H1 (cell line): ENCODE data around the gene DCAF7. TPM values are rescaled to one million over a fixed set of nuclear protein-coding genes. Genes with fewer than 3 reads are reported as not detected.

ENCODE experiments used
- CTCF ChIA-PET: fragments of 300-600 bp; sonication (Branson Sonifier 250); formaldehyde crosslinking; loops from one replicate; lab custom pipeline; 2021; ENCODE audit not compliant: partially characterized antibody; lab: Charles Lee
- POLR2A ChIA-PET: fragments of 300-600 bp; sonication (Branson Sonifier 250); formaldehyde crosslinking; loops from one replicate; lab custom pipeline; 2021; ENCODE audit warnings: inconsistent platforms; ENCODE audit not compliant: partially characterized antibody; lab: Charles Lee
- DNase-seq, 2 experiments: peaks; one replicate each; pipeline versions ENCODE4 v3.0.0 to v3.0.0-alpha.2; 2010 to 2022; ENCODE audit warnings: low spot score in 2 of 2, low read depth in 1 of 2, mixed read lengths in 1 of 2
- FAIRE-seq: peaks from 2 replicates; lab custom pipeline; 2011; peaks lifted over from hg19 to GRCh38; lab: Jason Lieb, UNC
- H2AFZ ChIP-seq: 2 replicates; pipeline ENCODE4 v1.8.1; 2012; ENCODE audit warnings: low read length, inconsistent platforms
- H2AK5ac ChIP-seq: 2 replicates; pipeline ENCODE4 v1.6.1; 2013; ENCODE audit warnings: low read depth, low read length
- H2BK120ac ChIP-seq: replicated peaks from 2 replicates; pipeline ENCODE3; 2013; ENCODE audit warnings: low read depth, low read length, inconsistent platforms
- H2BK12ac ChIP-seq: 2 replicates; pipeline ENCODE4 v1.6.1; 2013; ENCODE audit warnings: low read depth, low read length
- H2BK15ac ChIP-seq: 2 replicates; pipeline ENCODE4 v1.6.1; 2013; ENCODE audit warnings: low read length
- H2BK20ac ChIP-seq: 2 replicates; pipeline ENCODE4 v1.6.1; 2013; ENCODE audit warnings: low read length
- H2BK5ac ChIP-seq: 2 replicates; pipeline ENCODE4 v1.6.1; 2013; ENCODE audit warnings: low read depth, low read length
- H3K14ac ChIP-seq: 2 replicates; pipeline ENCODE4 v1.6.1; 2013; ENCODE audit warnings: inconsistent platforms; ENCODE audit not compliant: insufficient read length
- H3K18ac ChIP-seq: 2 replicates; pipeline ENCODE4 v1.6.1; 2013; ENCODE audit warnings: low read length; ENCODE audit errors: extremely low read depth
- H3K23ac ChIP-seq: 2 replicates; pipeline ENCODE4 v1.6.1; 2013; ENCODE audit warnings: inconsistent platforms; ENCODE audit not compliant: insufficient read length
- H3K23me2 ChIP-seq: 2 replicates; pipeline ENCODE4 v1.6.1; 2013; ENCODE audit warnings: low read depth, low read length
- H3K27ac ChIP-seq: 2 replicates; pipeline ENCODE4 v1.6.1; 2011; ENCODE audit warnings: low read depth, low read length, inconsistent platforms
- H3K27me3 ChIP-seq, 4 experiments: replicated peaks in 1 of 4; 1 replicate in 1 of 4; 2 replicates in 3 of 4; pipeline versions ENCODE4 v1.6.1 to v1.8.1; 2011 to 2013; ENCODE audit warnings: low read length in 3 of 4, mild to moderate bottlenecking in 3 of 4, inconsistent platforms in 2 of 4, mixed read lengths in 2 of 4, moderate library complexity in 1 of 4; ENCODE audit not compliant: control insufficient read depth in 3 of 4, insufficient read depth in 3 of 4; ENCODE audit errors: extremely low read depth in 1 of 4
- H3K36me3 ChIP-seq, 4 experiments: 2 replicates each; pipeline versions ENCODE4 v1.6.1 to v1.8.1; 2011 to 2013; ENCODE audit warnings: mild to moderate bottlenecking in 4 of 4, low read length in 3 of 4, moderate library complexity in 2 of 4, control low read depth in 1 of 4, inconsistent platforms in 1 of 4; ENCODE audit not compliant: insufficient read depth in 4 of 4, control insufficient read depth in 2 of 4
- H3K4ac ChIP-seq: replicated peaks from 2 replicates; pipeline ENCODE3; 2013; ENCODE audit warnings: low read length, low read depth, mixed read lengths, inconsistent platforms; ENCODE audit not compliant: insufficient read length
- H3K4me1 ChIP-seq, 4 experiments: replicated peaks in 1 of 4; 1 replicate in 1 of 4; 2 replicates in 3 of 4; pipeline versions ENCODE4 v1.6.1 to v1.8.1; 2011 to 2013; ENCODE audit warnings: low read length in 3 of 4, inconsistent platforms in 2 of 4, mixed read lengths in 1 of 4; ENCODE audit not compliant: insufficient read depth in 4 of 4, control insufficient read depth in 3 of 4
- H3K4me2 ChIP-seq, 2 experiments: 2 replicates each; pipeline versions ENCODE4 v1.6.1 to v1.8.1; 2011 to 2013; ENCODE audit warnings: low read depth in 2 of 2, low read length in 2 of 2, control low read depth in 1 of 2, inconsistent platforms in 1 of 2, mild to moderate bottlenecking in 1 of 2; ENCODE audit not compliant: insufficient read depth in 1 of 2
- H3K4me3 ChIP-seq, 4 experiments: fragments of 200-600, 300-600 bp in 1 of 4; sonication (generic), shearing (Covaris generic), sonication (Bioruptor Twin) in 1 of 4; 2 replicates each; pipeline versions ENCODE4 v1.5.1 to v1.8.1; 2011 to 2016; ENCODE audit warnings: low read length in 4 of 4, low read depth in 3 of 4, control low read depth in 2 of 4, inconsistent platforms in 2 of 4, mild to moderate bottlenecking in 2 of 4, mixed read lengths in 1 of 4, moderate library complexity in 1 of 4; ENCODE audit not compliant: insufficient read depth in 2 of 4; ENCODE audit errors: extremely low read depth in 1 of 4
- H3K56ac ChIP-seq: replicated peaks from 2 replicates; pipeline ENCODE3; 2013; ENCODE audit warnings: low read depth, mild to moderate bottlenecking, mixed read lengths, low read length, inconsistent platforms; ENCODE audit not compliant: insufficient read length
- H3K79me1 ChIP-seq: 2 replicates; pipeline ENCODE4 v1.6.1; 2013; ENCODE audit warnings: low read depth, low read length, control low read depth
- H3K79me2 ChIP-seq, 2 experiments: 2 replicates each; pipeline versions ENCODE4 v1.6.1 to v1.8.1; 2012 to 2013; ENCODE audit warnings: low read length in 2 of 2, mild to moderate bottlenecking in 2 of 2, inconsistent platforms in 1 of 2; ENCODE audit not compliant: insufficient read depth in 2 of 2, control insufficient read depth in 1 of 2
- H3K9ac ChIP-seq, 4 experiments: replicated peaks in 1 of 4; 1 replicate in 1 of 4; 2 replicates in 3 of 4; pipeline versions ENCODE4 v1.6.1 to v1.8.1; 2011 to 2013; ENCODE audit warnings: low read depth in 3 of 4, low read length in 3 of 4, control low read depth in 2 of 4, mild to moderate bottlenecking in 2 of 4, moderate library complexity in 2 of 4, inconsistent platforms in 1 of 4; ENCODE audit errors: extremely low read depth in 1 of 4
- H3K9me3 ChIP-seq, 2 experiments: 2 replicates each; pipeline versions ENCODE4 v1.6.1 to v1.8.1; 2012 to 2013; ENCODE audit warnings: mild to moderate bottlenecking in 2 of 2, moderate library complexity in 2 of 2, control low read depth in 1 of 2, inconsistent platforms in 1 of 2, low read depth in 1 of 2, low read length in 1 of 2, mixed read lengths in 1 of 2; ENCODE audit not compliant: insufficient read depth in 2 of 2
- H4K20me1 ChIP-seq, 2 experiments: replicated peaks in 1 of 2; 2 replicates each; pipeline versions ENCODE3 to v1.8.1; 2011 to 2013; ENCODE audit warnings: inconsistent platforms in 2 of 2, low read length in 2 of 2, mild to moderate bottlenecking in 1 of 2; ENCODE audit not compliant: insufficient read depth in 2 of 2, control insufficient read depth in 1 of 2
- H4K5ac ChIP-seq: 2 replicates; pipeline ENCODE4 v1.6.1; 2013; ENCODE audit warnings: low read length, low read depth, mixed read lengths, inconsistent platforms; ENCODE audit not compliant: insufficient read length
- H4K8ac ChIP-seq: 2 replicates; pipeline ENCODE4 v1.8.0; 2013; ENCODE audit warnings: mild to moderate bottlenecking, moderate library complexity, low read length, inconsistent platforms; ENCODE audit not compliant: insufficient read depth; ENCODE audit errors: extremely low read depth
- H4K91ac ChIP-seq: replicated peaks from 2 replicates; pipeline ENCODE3; 2013; ENCODE audit warnings: low read length, mixed read lengths, inconsistent platforms; ENCODE audit not compliant: insufficient read length
- SP4 ChIP-seq: IDR thresholded peaks from 2 replicates; pipeline ENCODE4 v1.6.1; 2012; ENCODE audit warnings: low read length, inconsistent platforms
- WGBS, 2 experiments: shearing (Covaris generic) in 1 of 2; methylation state at CpG; one replicate each; pipeline versions ENCODE4 v1.1.6 to v1.1.7; 2013 to 2015; ENCODE audit warnings: low lambda C conversion rate in 2 of 2, mixed read lengths in 2 of 2, inconsistent platforms in 1 of 2, low coverage in 1 of 2, missing lambda C conversion rate in 1 of 2; ENCODE audit not compliant: insufficient replicate concordance in 2 of 2, insufficient coverage in 1 of 2, insufficient read length in 1 of 2; ENCODE audit errors: extremely low coverage in 1 of 2, missing lambda C conversion rate in 1 of 2; 5-methylcytosine and 5-hydroxymethylcytosine counted together
- polyA plus RNA-seq, 7 experiments: library from polyadenylated mRNA; depleted of rRNA in 3 of 7; stranded (reverse) in 5 of 7; unstranded in 2 of 7; fragments of >200 nt in 5 of 7; fragments of 200-250 nt in 2 of 7; gene quantifications; 1 replicate in 5 of 7; 2 replicates in 1 of 7; 4 replicates in 1 of 7; pipeline versions ENCODE4 v1.2.1 to v1.2.3, GENCODE V29; 2011 to 2013; ENCODE audit warnings: missing spikeins in 2 of 7, mixed read lengths in 2 of 7
- total RNA-seq: library from RNA; stranded (reverse); fragmentation: NEBNext Ultra II Directional; extraction: Animal tissue kit (Norgen Biotek cat#: 25700); gene quantifications from 2 replicates; pipeline ENCODE4 v1.2.1, GENCODE V29; 2021

Gene DCAF7
- total and polyA plus RNA-seq, 2 of the 8 experiments (the other 6 are each of a cell fraction or from before 2014, with no cell fraction given): 74.9 to 94.1 TPM

GRCh38 chr17:63571632-63572310 is 21.5 kb downstream of the DCAF7 start:
- H2BK120ac ChIP-seq: no peak overlapping the region
- ChIA-PET POLR2A (interaction anchor here (1.1 kb wide), 1 partner anchor 85 kb away, joined by 3 read pairs; no protein-coding TSS in a partner anchor), CTCF (interaction anchor here (0.7 to 6.2 kb wide), 15 partner anchors 8 to 146 kb away, joined by 3 to 27 read pairs (median 5); no protein-coding TSS in a partner anchor)
- H3K4ac ChIP-seq: no peak overlapping the region
- no peak overlapping the region for H3K9ac ChIP-seq
- H4K20me1 ChIP-seq: peaks cover 5 to 11% of the 10 kb centered on the region in 2 experiments
- no peak overlapping the region for H2BK5ac ChIP-seq
- no peaks in the 10 kb centered on the region for H3K9me3 ChIP-seq
- H3K4me3 ChIP-seq: no peak overlapping the region
- no peak overlapping the region for H3K23ac ChIP-seq
- H2AFZ ChIP-seq: no peak overlapping the region
- 94% methylated on average over 1 of the region's 1 CpG; no CpG with 5 or more reads in 1 of the 2 experiments for WGBS, 2 experiments
- H3K27ac ChIP-seq: no peak overlapping the region
- no peak overlapping the region for H3K56ac ChIP-seq
- H2BK12ac ChIP-seq: no peak overlapping the region
- H3K27me3 ChIP-seq: no peaks in the 10 kb centered on the region
- FAIRE-seq (no peak), DNase-seq (no peak)
- no peak overlapping the region for H2BK15ac ChIP-seq
- H3K36me3 ChIP-seq: no peaks in the 10 kb centered on the region
- H3K23me2 ChIP-seq: no peaks in the 10 kb centered on the region; the same call in 1 of the 2 replicates
- peaks cover 0 to 63% of the 10 kb centered on the region in 2 experiments; a peak in 2 of 4 replicates for H3K79me2 ChIP-seq
- no peak overlapping the region for H4K5ac ChIP-seq
- no peak overlapping the region for H4K91ac ChIP-seq
- no peak overlapping the region for H3K18ac ChIP-seq
- no peaks in the 10 kb centered on the region; a peak in 1 of 7 replicates for H3K4me1 ChIP-seq
- no peak overlapping the region for H2BK20ac ChIP-seq
- H3K79me1 ChIP-seq: peaks cover 3% of the 10 kb centered on the region
- H4K8ac ChIP-seq: no peak overlapping the region
- TF ChIP-seq SP4: no peak
- TF ChIP-seq, all 59 proteins: peak for 0
- Histone ChIP-seq H2AK5ac (no peak overlapping the region), H3K14ac (no peak overlapping the region), H3K4me2 (no peak overlapping the region)
